GM12872 (cell line): ENCODE results near the gene PALLD.

Experiments
- CTCF ChIP-seq: IDR thresholded peaks from 3 replicates; pipeline ENCODE4 v1.5.1; 2011; ENCODE audit warnings: low read depth, mild to moderate bottlenecking, low read length, moderate library complexity; ENCODE audit not compliant: insufficient read depth

Gene PALLD

GRCh38 chr4:168803732-168804131 lies 306.9 kb downstream of the PALLD start:
- no peak for TF ChIP-seq CTCF

- TF ChIP-seq CTCF = no peak
Observed at GRCh38 chr4:168804146-168804545, 307.3 kb downstream of the PALLD start.

GRCh38 chr4:168805341-168805740 lies 308.5 kb downstream of the PALLD start:
- no peak for TF ChIP-seq CTCF

- no peak for TF ChIP-seq CTCF
Observed at GRCh38 chr4:168811207-168811606, 314.4 kb downstream of the PALLD start.

GRCh38 chr4:168811786-168812651 lies 315.2 kb downstream of the PALLD start:
- TF ChIP-seq CTCF = no peak

GRCh38 chr4:168812806-168813205 lies 316.0 kb downstream of the PALLD start:
- TF ChIP-seq CTCF = no peak

GRCh38 chr4:168813890-168814289 lies 317.0 kb downstream of the PALLD start:
- TF ChIP-seq CTCF = no peak
